OCI-LY3 (cell line): ENCODE measurements around the gene COG6.

Source experiments
- EZH2phosphoT487 ChIP-seq: fragments of 200-600 bp; shearing (Covaris generic); IDR thresholded peaks from 2 replicates; pipeline ENCODE4 v1.6.1; 2018; ENCODE audit warnings: antibody characterized with exemption, mixed run types, low read depth
- TF ChIP-seq, protein P1 (sequence below): fragments of 200-600, 300-600 bp; sonication (generic); IDR thresholded peaks from 2 replicates; pipeline ENCODE4 v1.5.1; 2014; ENCODE audit warnings: antibody characterized with exemption, low read length, low read depth

DNA sequence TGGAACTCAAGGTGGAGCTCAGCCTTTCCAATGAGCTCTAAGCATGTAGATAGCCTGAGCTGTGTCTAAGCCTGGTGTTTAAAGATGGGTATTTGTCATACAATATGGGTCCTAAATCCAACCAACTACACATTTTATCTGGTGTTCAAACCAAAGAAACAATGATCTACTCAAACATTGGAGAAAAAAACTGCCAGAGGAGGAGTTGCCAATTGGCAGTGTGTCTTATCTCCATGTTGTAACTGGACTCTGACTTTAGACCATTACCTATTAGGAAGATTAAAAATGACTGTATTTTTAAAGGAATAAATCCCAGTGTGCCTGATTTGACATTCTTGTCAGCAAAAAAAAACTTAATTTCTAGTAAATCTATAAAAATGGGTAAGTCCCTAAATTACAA is 96.3 kb downstream of the COG6 start:
- TF ChIP-seq, protein P1, sequence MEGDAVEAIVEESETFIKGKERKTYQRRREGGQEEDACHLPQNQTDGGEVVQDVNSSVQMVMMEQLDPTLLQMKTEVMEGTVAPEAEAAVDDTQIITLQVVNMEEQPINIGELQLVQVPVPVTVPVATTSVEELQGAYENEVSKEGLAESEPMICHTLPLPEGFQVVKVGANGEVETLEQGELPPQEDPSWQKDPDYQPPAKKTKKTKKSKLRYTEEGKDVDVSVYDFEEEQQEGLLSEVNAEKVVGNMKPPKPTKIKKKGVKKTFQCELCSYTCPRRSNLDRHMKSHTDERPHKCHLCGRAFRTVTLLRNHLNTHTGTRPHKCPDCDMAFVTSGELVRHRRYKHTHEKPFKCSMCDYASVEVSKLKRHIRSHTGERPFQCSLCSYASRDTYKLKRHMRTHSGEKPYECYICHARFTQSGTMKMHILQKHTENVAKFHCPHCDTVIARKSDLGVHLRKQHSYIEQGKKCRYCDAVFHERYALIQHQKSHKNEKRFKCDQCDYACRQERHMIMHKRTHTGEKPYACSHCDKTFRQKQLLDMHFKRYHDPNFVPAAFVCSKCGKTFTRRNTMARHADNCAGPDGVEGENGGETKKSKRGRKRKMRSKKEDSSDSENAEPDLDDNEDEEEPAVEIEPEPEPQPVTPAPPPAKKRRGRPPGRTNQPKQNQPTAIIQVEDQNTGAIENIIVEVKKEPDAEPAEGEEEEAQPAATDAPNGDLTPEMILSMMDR: no peak
- no peak for TF ChIP-seq EZH2phosphoT487
